Measurements from ENCODE around the gene APOBEC3A. TPM values are rescaled to one million over a fixed set of nuclear protein-coding genes. Genes with fewer than 3 reads are reported as not detected.

Gene APOBEC3A
- total RNA-seq, 1 donor: not detected

GRCh38 chr22:38965614-38966379, 8.4 kb downstream of the APOBEC3A start:
- DNase-seq (ENCODE audit: low read depth): no peak
- no peak for TF ChIP-seq CTCF (IDR thresholded peaks at IDR 0.05; ENCODE audit: insufficient read depth, low read depth, low read length)

GRCh38 chr22:38966380-38966702, 8.9 kb downstream of the APOBEC3A start:
- DNase-seq (ENCODE audit: low read depth): no peak
- TF ChIP-seq CTCF (IDR thresholded peaks at IDR 0.05; ENCODE audit: insufficient read depth, low read depth, low read length): no peak

More at GRCh38 chr22:38965614-38966379, 8.4 kb downstream of the APOBEC3A start:
- no peak overlapping the region for H3K4me3 ChIP-seq (ENCODE audit: low read depth, low read length)

GRCh38 chr22:38966942-38967341, 9.5 kb downstream of the APOBEC3A start:
- no peak overlapping the region for H3K4me3 ChIP-seq (ENCODE audit: low read depth, low read length)
- no peak for TF ChIP-seq CTCF (IDR thresholded peaks at IDR 0.05; ENCODE audit: insufficient read depth, low read depth, low read length)
- no peak for DNase-seq (ENCODE audit: low read depth)

More at GRCh38 chr22:38966380-38966702, 8.9 kb downstream of the APOBEC3A start:
- H3K4me3 ChIP-seq (ENCODE audit: low read depth, low read length): no peak overlapping the region

DNA sequence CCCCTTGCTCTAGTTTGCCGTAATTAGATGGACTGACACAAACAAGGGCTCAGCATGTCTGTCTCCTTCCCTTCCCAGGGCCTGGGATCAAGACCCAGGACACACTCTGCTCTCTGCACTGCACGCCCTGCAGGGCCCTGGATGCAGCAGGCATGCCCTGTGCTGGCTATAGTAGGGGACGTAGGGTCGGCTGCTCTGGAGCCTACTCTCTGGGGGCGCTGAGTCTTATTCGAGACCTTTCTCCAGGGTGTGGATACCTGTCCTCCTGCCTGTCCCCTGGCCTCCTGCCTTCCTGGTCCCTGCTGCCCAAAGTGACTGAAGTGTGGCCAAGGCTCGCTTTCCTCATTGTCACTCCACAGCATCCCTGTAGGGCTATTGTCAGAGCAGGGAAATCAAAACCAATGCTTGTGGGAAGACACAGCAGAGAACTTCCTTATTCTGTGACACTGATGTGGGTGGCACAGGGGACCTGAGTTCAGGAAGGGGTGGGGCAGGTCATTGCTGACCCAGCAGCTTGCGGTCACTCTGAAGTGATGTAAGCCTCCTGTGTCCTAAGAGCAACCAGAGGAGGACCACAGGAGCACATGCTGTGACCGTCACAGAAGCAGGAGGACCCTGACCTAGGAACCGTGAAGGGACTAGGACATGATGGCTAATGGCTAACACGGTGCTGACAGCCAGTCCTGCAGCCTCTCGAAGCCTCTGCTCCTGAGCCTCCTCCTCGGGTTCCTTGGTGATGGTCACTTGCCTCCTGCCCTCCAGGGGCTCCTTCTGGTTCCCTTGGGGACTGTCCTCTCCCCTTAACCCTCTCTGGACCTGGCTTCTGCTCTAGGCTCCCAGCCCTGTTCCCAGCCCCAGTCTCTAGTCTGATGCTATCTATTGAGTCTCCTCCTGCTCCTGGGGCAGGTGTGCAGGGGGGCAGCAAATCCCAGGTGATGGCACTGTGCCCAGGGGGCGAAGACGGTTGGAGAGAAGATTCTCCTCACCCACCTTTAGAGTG, 10.3 kb downstream of the APOBEC3A start:
- no peak for DNase-seq (ENCODE audit: low read depth)
- TF ChIP-seq CTCF (IDR thresholded peaks at IDR 0.05; ENCODE audit: insufficient read depth, low read depth, low read length): no peak
- H3K4me3 ChIP-seq (ENCODE audit: low read depth, low read length): no peak overlapping the region

DNA sequence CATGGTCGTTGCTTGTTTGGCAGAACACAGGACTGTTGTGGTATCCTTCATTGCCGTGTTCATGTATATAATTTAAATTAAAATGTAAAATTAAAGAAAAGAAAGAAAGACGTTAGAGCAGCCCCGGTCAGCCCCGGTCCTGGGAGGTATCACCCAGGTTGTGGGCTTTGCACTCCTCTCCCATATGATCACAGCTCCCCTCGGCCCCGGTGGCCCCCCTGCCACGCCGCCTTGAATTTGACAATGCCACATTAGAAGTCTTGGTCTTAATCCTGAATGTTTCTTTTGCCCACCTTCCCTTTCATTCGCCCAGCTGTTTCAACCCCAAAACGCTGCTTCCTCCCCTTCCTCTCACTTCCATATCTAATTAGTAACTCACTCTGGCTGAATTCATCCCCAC, 11.4 kb downstream of the APOBEC3A start:
- no peak for DNase-seq (ENCODE audit: low read depth)
- no peak for TF ChIP-seq CTCF (IDR thresholded peaks at IDR 0.05; ENCODE audit: insufficient read depth, low read depth, low read length)
- no peak overlapping the region for H3K4me3 ChIP-seq (ENCODE audit: low read depth, low read length)

DNA sequence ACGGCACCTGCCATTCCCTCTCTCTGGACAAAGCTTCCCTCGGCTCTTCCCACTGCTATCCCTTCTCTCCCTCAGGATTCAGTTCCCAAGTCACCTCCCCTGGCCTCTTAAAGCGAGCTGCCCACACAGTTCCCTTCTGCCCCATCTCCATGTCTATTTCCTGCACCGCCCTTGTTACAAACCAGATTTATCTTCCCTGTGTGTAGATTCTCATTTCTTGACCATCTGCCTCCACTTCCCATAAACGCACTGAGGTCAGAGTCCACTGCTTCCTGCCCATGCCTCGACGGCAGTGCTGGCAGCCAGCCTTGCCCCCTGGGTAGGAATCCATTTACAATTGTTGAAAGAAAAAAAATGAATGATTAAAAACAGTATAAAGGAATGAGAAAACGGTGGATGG, 13.1 kb downstream of the APOBEC3A start:
- H3K4me3 ChIP-seq (ENCODE audit: low read depth, low read length): no peak overlapping the region
- TF ChIP-seq CTCF (IDR thresholded peaks at IDR 0.05; ENCODE audit: insufficient read depth, low read depth, low read length): no peak
- DNase-seq (ENCODE audit: low read depth): no peak

Data from fibroblast of villous mesenchyme (primary cell).